GM23338 (cell line): ENCODE measurements around the gene ZSCAN31. TPM values are rescaled to one million over a fixed set of nuclear protein-coding genes. Genes with fewer than 3 reads are reported as not detected.

Source experiments
- ATAC-seq: fragments of 200-7000 bp; cut with Tn5 transposase; 3 replicates; pipeline ENCODE4 v1.9.1; 2020
- DNase-seq: peaks from one replicate; pipeline ENCODE4 v3.0.0-alpha.2; 2015; ENCODE audit warnings: low spot score
- H2AFZ ChIP-seq: fragments of 200-600 bp; sonication (generic); 2 replicates; pipeline ENCODE4 v1.8.0; 2016; ENCODE audit warnings: antibody characterized with exemption, mild to moderate bottlenecking, moderate library complexity
- H3F3A ChIP-seq: fragments of 200-600 bp; sonication (generic); replicated peaks from 2 replicates; pipeline ENCODE4 v1.8.0; 2017; ENCODE audit warnings: antibody characterized with exemption, mixed run types, low read depth
- H3K27ac ChIP-seq: fragments of 200-600 bp; sonication (generic); 2 replicates; pipeline ENCODE4 v1.6.1; 2016; ENCODE audit warnings: low read depth
- H3K27me3 ChIP-seq: fragments of 200-600 bp; sonication (generic); 2 replicates; pipeline ENCODE4 v1.8.0; 2016; ENCODE audit warnings: mild to moderate bottlenecking, mixed run types, moderate library complexity; ENCODE audit not compliant: insufficient read depth
- H3K36me3 ChIP-seq: fragments of 200-600 bp; sonication (generic); 2 replicates; pipeline ENCODE4 v1.8.0; 2016; ENCODE audit warnings: mild to moderate bottlenecking; ENCODE audit not compliant: insufficient read depth
- H3K4me1 ChIP-seq: fragments of 200-600 bp; sonication (generic); 2 replicates; pipeline ENCODE4 v1.8.0; 2016; ENCODE audit warnings: mild to moderate bottlenecking, moderate library complexity; ENCODE audit not compliant: insufficient read depth
- H3K4me2 ChIP-seq: fragments of 200-600 bp; sonication (generic); 2 replicates; pipeline ENCODE4 v1.7.1; 2017; ENCODE audit warnings: mixed run types
- H3K4me3 ChIP-seq: fragments of 200-600 bp; sonication (generic); 2 replicates; pipeline ENCODE4 v1.6.1; 2016; ENCODE audit warnings: mixed run types
- H3K79me2 ChIP-seq: fragments of 200-600 bp; sonication (generic); replicated peaks from 2 replicates; pipeline ENCODE4 v1.8.0; 2017; ENCODE audit warnings: mild to moderate bottlenecking; ENCODE audit not compliant: insufficient read depth
- H3K9me2 ChIP-seq: fragments of 200-600 bp; sonication (generic); 2 replicates; pipeline ENCODE4 v1.8.0; 2017; ENCODE audit not compliant: insufficient read depth
- H4K20me1 ChIP-seq: fragments of 200-600 bp; sonication (generic); replicated peaks from 2 replicates; pipeline ENCODE4 v1.8.0; 2017; ENCODE audit warnings: mild to moderate bottlenecking; ENCODE audit not compliant: insufficient read depth
- H3K27ac Mint-ChIP-seq: 2 replicates; pipeline ENCODE4 v1.8.0; 2020; ENCODE audit warnings: inconsistent platforms, mild to moderate bottlenecking, moderate library complexity, mixed read lengths
- H3K27me3 Mint-ChIP-seq: 3 replicates; pipeline ENCODE4 v1.8.0; 2022; ENCODE audit warnings: low read depth, mild to moderate bottlenecking, moderate library complexity, mixed read lengths, inconsistent platforms; ENCODE audit not compliant: insufficient read depth, poor library complexity
- H3K36me3 Mint-ChIP-seq: 3 replicates; pipeline ENCODE4 v1.8.0; 2021; ENCODE audit warnings: low read depth, mild to moderate bottlenecking, inconsistent platforms, moderate library complexity, mixed read lengths
- H3K4me1 Mint-ChIP-seq: 3 replicates; pipeline ENCODE4 v1.8.0; 2020; ENCODE audit warnings: mild to moderate bottlenecking, inconsistent platforms, mixed read lengths
- H3K4me3 Mint-ChIP-seq: 3 replicates; pipeline ENCODE4 v1.8.0; 2021; ENCODE audit warnings: moderate library complexity, mild to moderate bottlenecking, inconsistent platforms, mixed read lengths
- H3K9me3 Mint-ChIP-seq: 3 replicates; pipeline ENCODE4 v1.8.0; 2020; ENCODE audit warnings: moderate library complexity, mild to moderate bottlenecking, inconsistent platforms, mixed read lengths
- EZH2 ChIP-seq: fragments of 200-600 bp; sonication (generic); IDR thresholded peaks from one replicate; pipeline ENCODE4 v1.8.0; 2017; ENCODE audit warnings: antibody characterized with exemption, mild to moderate bottlenecking, low read depth; ENCODE audit not compliant: unreplicated experiment
- EZH2phosphoT487 ChIP-seq: fragments of 200-600 bp; sonication (generic); IDR thresholded peaks from one replicate; pipeline ENCODE4 v1.8.1; 2018; ENCODE audit warnings: antibody characterized with exemption; ENCODE audit not compliant: unreplicated experiment
- JUNB ChIP-seq: IDR thresholded peaks from one replicate; pipeline ENCODE4 v1.6.1; 2016; ENCODE audit warnings: antibody characterized with exemption; ENCODE audit not compliant: unreplicated experiment
- NANOG ChIP-seq: IDR thresholded peaks from 2 replicates; pipeline ENCODE4 v1.6.1; 2016; ENCODE audit warnings: antibody characterized with exemption, borderline replicate concordance
- POLR2AphosphoS5 ChIP-seq: IDR thresholded peaks from 2 replicates; pipeline ENCODE4 v1.6.1; 2016; ENCODE audit warnings: antibody characterized with exemption, low read depth
- REST ChIP-seq: IDR thresholded peaks from one replicate; pipeline ENCODE4 v1.6.1; 2018; ENCODE audit warnings: antibody characterized with exemption; ENCODE audit not compliant: unreplicated experiment
- STAT1 ChIP-seq: IDR thresholded peaks from one replicate; pipeline ENCODE4 v1.6.1; 2016; ENCODE audit warnings: antibody characterized with exemption; ENCODE audit not compliant: unreplicated experiment
- ZNF114 ChIP-seq: fragments of 250-450 bp; sonication (Bioruptor Pico); IDR thresholded peaks from 2 replicates; pipeline ENCODE4 v1.5.0; 2020; ENCODE audit warnings: mild to moderate bottlenecking, moderate library complexity
- ZNF331 ChIP-seq: fragments of 250-450 bp; sonication (Bioruptor Pico); IDR thresholded peaks from 2 replicates; pipeline ENCODE4 v1.5.0; 2020; ENCODE audit warnings: low read depth, mild to moderate bottlenecking, moderate library complexity
- polyA plus RNA-seq: library from polyadenylated mRNA; unstranded; fragments of >200 nt; fragmentation: Nextera tagmentation; extraction: Ambion mirVana; gene quantifications from 2 replicates; pipeline ENCODE4 v1.2.1, GENCODE V29; 2016
- total RNA-seq: library from RNA; depleted of rRNA; stranded (reverse); fragments of >200 nt; shearing (Covaris generic); gene quantifications from 2 replicates; pipeline ENCODE4 v1.2.3, GENCODE V29; 2014
- TF ChIP-seq, protein P1 (sequence below), 2 experiments: fragments of 200-600 bp in 1 of 2; sonication (generic) in 1 of 2; conservative IDR thresholded peaks; 2 replicates each; pipeline versions ENCODE4 v1.5.1 to v1.6.1; 2016 to 2017; ENCODE audit warnings: antibody characterized with exemption in 2 of 2, low read depth in 2 of 2, mild to moderate bottlenecking in 2 of 2, moderate library complexity in 1 of 2

The ZSCAN31 gene
- total and polyA plus RNA-seq, 2 experiments from 2014 or later, result 3.1 to 4.7 TPM

GRCh38 chr6:28335040-28335563, 846 bp downstream of the ZSCAN31 start (continued):
- no peak for TF ChIP-seq REST
- no peak for TF ChIP-seq POLR2AphosphoS5
- TF ChIP-seq, protein P1, sequence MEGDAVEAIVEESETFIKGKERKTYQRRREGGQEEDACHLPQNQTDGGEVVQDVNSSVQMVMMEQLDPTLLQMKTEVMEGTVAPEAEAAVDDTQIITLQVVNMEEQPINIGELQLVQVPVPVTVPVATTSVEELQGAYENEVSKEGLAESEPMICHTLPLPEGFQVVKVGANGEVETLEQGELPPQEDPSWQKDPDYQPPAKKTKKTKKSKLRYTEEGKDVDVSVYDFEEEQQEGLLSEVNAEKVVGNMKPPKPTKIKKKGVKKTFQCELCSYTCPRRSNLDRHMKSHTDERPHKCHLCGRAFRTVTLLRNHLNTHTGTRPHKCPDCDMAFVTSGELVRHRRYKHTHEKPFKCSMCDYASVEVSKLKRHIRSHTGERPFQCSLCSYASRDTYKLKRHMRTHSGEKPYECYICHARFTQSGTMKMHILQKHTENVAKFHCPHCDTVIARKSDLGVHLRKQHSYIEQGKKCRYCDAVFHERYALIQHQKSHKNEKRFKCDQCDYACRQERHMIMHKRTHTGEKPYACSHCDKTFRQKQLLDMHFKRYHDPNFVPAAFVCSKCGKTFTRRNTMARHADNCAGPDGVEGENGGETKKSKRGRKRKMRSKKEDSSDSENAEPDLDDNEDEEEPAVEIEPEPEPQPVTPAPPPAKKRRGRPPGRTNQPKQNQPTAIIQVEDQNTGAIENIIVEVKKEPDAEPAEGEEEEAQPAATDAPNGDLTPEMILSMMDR (conservative IDR thresholded peaks at IDR 0.05; ENCODE audit: low read depth in 2 of 2), result no peak
- TF ChIP-seq NANOG, result no peak
- no peak for TF ChIP-seq ZNF114 (CRISPR knock-in tag)
- no peak for TF ChIP-seq EZH2

GRCh38 chr6:28334286-28335039, 1.5 kb downstream of the ZSCAN31 start:
- Histone ChIP-seq H2AFZ (no peak overlapping the region), H3K27ac (peak overlapping the region; percentile 90), H3K4me3 (peak overlapping the region; percentile 73), H3K27me3 (no peaks in the 10 kb centered on the region), H3K79me2 (0 out of 2 replicates have a peak, but pooled peaks cover 4% of the 10 kb centered on the region), H3K4me2 (peak overlapping the region; percentile 69), H4K20me1 (no peaks in the 10 kb centered on the region), H3F3A (peaks cover 3% of the 10 kb centered on the region; the same call in 1 of the 2 replicates), H3K4me1 (peaks cover 9% of the 10 kb centered on the region), H3K9me2 (no peaks in the 10 kb centered on the region), H3K36me3 (no peaks in the 10 kb centered on the region; the same call in 1 of the 2 replicates)
- H3K4me1 Mint-ChIP-seq, result peaks cover 9% of the 10 kb centered on the region
- no peak for DNase-seq
- H3K9me3 Mint-ChIP-seq, result peaks cover 1% of the 10 kb centered on the region; the same call in 2 of the 3 replicates
- no peak for TF ChIP-seq ZNF114 (CRISPR knock-in tag)
- TF ChIP-seq STAT1, result no peak
- no peak for TF ChIP-seq EZH2
- TF ChIP-seq, protein P1 (conservative IDR thresholded peaks at IDR 0.05; ENCODE audit: low read depth in 2 of 2), result no peak
- TF ChIP-seq EZH2phosphoT487, result no peak
- TF ChIP-seq JUNB, result no peak
- no peak for TF ChIP-seq ZNF331 (CRISPR knock-in tag)
- peaks cover 1% of the 10 kb centered on the region for H3K36me3 Mint-ChIP-seq
- no peaks in the 10 kb centered on the region for H3K27me3 Mint-ChIP-seq
- no peak overlapping the region for H3K27ac Mint-ChIP-seq
- H3K4me3 Mint-ChIP-seq, result no peak overlapping the region
- ATAC-seq, result no peak
